ENCODE data around the gene TRIP10. TPM values are rescaled to one million over a fixed set of nuclear protein-coding genes. Genes with fewer than 3 reads are reported as not detected.

TRIP10 gene
- total RNA-seq, 1 donor from 2014 or later = 31.2 TPM

GRCh38 chr19:6720369-6721137 is 18.9 kb upstream of the TRIP10 start, which contains the start of gene C3:
C3 (minus strand) TSS chr19:6720650; CDS start chr19:6720589, 61 bp downstream.
- H3K36me3 ChIP-seq (ENCODE audit: control insufficient read depth, insufficient read depth, low read length) = no peaks in the 10 kb centered on the region
- no peak for DNase-seq (ENCODE audit: low read depth)
- no peak for TF ChIP-seq CTCF (IDR thresholded peaks at IDR 0.05; ENCODE audit: insufficient read depth, low read length, poor library complexity, severe bottlenecking)
- no peaks in the 10 kb centered on the region for H3K27me3 ChIP-seq (ENCODE audit: control insufficient read depth, insufficient read depth, low read length)
- no peak within 1 kb of the TSS for H3K4me3 ChIP-seq (ENCODE audit: low read depth, low read length)

DNA sequence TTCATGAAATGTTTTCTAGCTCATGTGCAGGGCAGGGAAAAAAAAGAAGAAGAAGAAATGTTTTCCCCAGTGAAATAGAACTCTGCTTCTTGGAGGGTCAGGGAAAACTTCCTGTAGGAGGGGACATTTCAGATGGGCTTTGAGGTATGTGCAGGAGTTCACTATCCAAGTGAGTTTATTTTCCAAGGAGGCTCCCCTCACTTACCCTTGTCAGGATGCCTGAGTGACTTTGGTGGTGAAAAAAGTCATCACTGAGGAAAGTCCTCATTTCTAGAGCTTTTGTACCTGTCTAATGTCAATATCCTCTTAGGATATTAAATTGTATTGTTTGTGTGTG is 18.4 kb upstream of the TRIP10 start:
- TF ChIP-seq CTCF (IDR thresholded peaks at IDR 0.05; ENCODE audit: insufficient read depth, low read length, poor library complexity, severe bottlenecking) = no peak
- Histone ChIP-seq H3K36me3 (ENCODE audit: control insufficient read depth, insufficient read depth, low read length) (no peaks in the 10 kb centered on the region), H3K27me3 (ENCODE audit: control insufficient read depth, insufficient read depth, low read length) (no peaks in the 10 kb centered on the region), H3K4me3 (ENCODE audit: low read depth, low read length) (no peak overlapping the region)
- no peak for DNase-seq (ENCODE audit: low read depth)

- Histone ChIP-seq H3K36me3 (ENCODE audit: control insufficient read depth, insufficient read depth, low read length) (no peaks in the 10 kb centered on the region), H3K27me3 (ENCODE audit: control insufficient read depth, insufficient read depth, low read length) (no peaks in the 10 kb centered on the region), H3K4me3 (ENCODE audit: low read depth, low read length) (no peak overlapping the region)
- no peak for TF ChIP-seq CTCF (IDR thresholded peaks at IDR 0.05; ENCODE audit: insufficient read depth, low read length, poor library complexity, severe bottlenecking)
- no peak for DNase-seq (ENCODE audit: low read depth)
Measured at GRCh38 chr19:6721773-6722172, 17.7 kb upstream of the TRIP10 start.

DNA sequence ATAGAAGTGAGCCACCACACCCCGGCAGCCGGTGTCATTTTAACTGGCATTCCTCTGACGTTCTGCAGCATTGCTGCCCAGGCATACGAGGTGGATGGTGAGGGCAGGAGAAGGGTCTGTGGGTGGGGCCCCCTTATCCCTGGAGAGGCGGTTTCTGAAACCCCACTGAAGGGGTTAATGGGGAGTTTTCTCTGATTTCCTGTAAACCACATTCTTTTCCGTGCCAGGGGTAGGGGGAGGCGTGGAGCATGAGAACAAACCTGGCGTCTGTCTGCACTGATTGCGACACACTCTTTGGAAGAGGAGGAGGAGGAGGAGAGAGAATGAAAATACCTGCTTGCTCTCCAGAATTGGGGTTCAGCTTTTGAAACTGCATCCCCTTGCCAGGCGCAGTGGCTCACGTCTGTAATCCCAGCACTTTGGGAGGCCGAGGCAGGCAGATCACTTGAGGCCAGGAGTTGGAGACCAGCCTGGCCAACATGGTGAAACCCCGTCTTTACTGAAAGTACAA is 16.3 kb upstream of the TRIP10 start:
- no peaks in the 10 kb centered on the region for H3K27me3 ChIP-seq (ENCODE audit: control insufficient read depth, insufficient read depth, low read length)
- H3K36me3 ChIP-seq (ENCODE audit: control insufficient read depth, insufficient read depth, low read length) = no peaks in the 10 kb centered on the region
- TF ChIP-seq CTCF (IDR thresholded peaks at IDR 0.05; ENCODE audit: insufficient read depth, low read length, poor library complexity, severe bottlenecking) = no peak
- no peak overlapping the region for H3K4me3 ChIP-seq (ENCODE audit: low read depth, low read length)
- DNase-seq (ENCODE audit: low read depth) = no peak

GRCh38 chr19:6723738-6724137 is 15.7 kb upstream of the TRIP10 start:
- Histone ChIP-seq H3K36me3 (ENCODE audit: control insufficient read depth, insufficient read depth, low read length) (no peaks in the 10 kb centered on the region), H3K27me3 (ENCODE audit: control insufficient read depth, insufficient read depth, low read length) (no peaks in the 10 kb centered on the region), H3K4me3 (ENCODE audit: low read depth, low read length) (no peak overlapping the region)
- TF ChIP-seq CTCF (IDR thresholded peaks at IDR 0.05; ENCODE audit: insufficient read depth, low read length, poor library complexity, severe bottlenecking) = no peak
- no peak for DNase-seq (ENCODE audit: low read depth)

Data from kidney epithelial cell (primary cell).